Measurements from ENCODE around the gene MTURN.

The MTURN gene

GRCh38 chr7:30162622-30163124 is 27.9 kb downstream of the MTURN start:
- DNase-seq, result no peak

- DNase-seq, result peak; percentile 50
Measured at GRCh38 chr7:30163231-30163894, 28.6 kb downstream of the MTURN start.

DNA sequence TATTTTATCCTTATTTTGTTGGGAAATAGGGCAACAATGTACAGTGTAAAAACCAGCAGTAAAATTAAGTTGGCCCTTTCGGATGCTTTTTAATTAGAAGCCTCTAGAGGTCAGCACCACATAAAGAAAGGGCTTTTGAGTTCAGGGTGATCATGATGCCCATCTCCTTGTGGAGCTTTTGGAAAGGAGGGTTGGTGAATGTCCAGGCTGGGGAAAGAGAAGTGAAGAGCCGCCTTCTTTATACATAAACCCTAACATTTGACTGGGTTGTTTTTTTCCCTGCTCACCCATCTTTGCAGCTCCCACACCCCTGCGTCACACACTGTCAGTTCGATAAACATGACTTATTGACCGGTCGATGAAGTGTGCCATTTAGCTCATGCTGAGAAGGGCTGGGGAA is 29.8 kb downstream of the MTURN start:
- peak; percentile 47 for DNase-seq

GRCh38 chr7:30165590-30165989 is 30.8 kb downstream of the MTURN start:
- DNase-seq, result no peak

- no peak for DNase-seq
Measured at GRCh38 chr7:30166155-30166840, 31.5 kb downstream of the MTURN start.

DNA sequence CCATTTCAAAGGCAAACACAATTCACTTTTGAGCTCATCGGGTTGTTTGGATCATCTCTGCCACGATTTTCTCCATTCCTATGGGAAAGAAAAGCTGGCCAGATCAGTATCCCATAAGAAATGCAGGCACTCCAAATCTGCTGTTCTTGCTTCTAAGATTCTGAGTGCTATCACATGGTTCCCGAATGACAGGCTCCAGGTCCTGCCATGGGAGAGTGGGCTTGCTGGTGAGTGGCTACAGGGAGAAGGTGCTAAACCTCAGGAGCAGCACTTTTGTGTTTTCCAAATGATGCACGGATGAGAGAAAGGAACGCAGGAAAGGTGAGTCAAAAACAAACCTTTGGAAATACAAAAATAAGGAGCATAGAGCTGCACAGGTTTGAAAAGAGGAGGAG is 32.1 kb downstream of the MTURN start:
- DNase-seq, result no peak

- DNase-seq, result no peak
Measured at GRCh38 chr7:30167901-30168300, 33.1 kb downstream of the MTURN start.

DNA sequence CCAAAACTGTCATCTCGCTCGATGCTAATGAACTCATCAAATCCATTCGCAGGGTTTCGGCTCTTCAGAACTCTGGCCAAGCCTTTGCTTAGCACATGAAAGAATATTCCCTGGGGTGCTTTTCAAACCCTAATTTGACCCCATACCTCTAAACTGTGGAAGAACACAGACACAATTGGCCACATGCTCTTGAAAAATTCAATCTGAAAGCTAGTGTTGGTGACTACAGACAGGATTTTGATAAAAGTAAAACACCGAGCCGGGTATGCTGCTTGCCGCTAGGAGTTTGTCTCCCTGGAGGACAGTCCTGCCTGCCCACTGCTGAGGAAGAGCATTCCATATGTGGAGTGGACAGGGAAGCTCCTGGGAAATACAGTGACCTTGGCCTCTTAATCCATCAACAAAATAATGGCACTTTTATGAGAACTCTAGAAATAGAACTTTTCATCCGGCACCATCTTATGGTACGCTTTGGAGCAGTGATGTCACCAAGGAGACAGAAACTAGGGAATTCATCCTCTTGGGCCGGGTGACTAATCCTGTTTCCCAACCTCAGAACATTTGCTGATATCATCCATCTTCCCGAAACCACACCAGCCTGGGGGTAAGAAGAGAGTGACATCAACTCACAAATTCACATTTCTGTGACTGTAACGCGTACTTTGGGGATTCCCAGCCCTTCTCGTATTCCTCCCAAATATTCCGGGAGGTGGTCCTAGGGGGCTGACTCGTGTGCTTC is 34.2 kb downstream of the MTURN start:
- no peak for DNase-seq

DNA sequence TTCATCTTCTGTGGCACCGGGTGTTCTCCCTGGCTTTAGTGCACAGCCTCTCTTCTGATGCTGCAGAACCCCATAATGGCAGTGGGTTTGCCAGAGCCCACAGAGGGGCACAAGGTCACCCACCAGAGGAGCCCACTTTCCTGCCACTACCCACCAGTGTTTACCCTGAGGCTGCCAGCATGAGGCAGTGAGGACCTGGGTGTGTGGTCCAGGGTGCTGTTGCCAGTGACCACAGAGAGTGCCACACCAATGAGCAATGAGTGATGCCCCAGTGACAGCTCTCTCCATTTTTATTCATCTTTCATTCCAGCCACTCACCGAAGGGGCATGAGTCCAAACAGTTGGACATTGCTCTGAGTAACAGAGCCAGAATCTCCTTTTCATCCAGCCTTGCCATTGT is 34.8 kb downstream of the MTURN start:
- no peak for DNase-seq

DNA sequence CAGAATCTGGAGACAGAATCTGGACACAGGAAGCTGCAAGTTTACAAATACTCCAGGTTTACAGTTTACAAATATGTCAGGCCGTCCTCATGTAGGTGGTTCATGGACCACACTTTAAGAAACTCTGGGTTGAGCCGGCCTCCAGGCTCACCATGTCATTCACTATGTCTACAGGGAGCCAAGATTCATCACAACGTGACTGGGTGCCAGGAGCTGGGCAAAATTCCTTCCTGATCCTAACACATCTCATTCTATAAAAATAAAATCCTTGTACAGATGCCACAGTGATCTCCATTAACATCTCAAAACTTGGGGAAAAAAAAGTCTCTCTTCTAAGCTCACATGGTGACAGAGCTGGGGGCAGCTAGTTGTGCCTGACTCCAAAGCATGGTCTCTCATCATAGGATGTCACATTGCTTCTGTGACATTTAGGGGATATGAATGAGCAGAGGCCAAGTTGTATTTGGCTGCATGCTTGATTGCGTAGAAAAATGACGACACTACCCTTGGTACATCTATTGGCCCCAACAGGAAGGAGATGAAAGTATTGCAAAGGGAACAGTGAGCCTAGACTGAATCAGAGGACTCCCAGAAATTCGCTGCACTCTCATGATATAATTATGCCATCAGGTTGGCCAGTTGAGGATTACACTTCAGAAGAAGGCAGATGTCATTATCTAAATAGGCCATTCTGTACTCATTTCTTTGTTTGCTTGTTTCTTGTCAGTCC is 35.9 kb downstream of the MTURN start:
- DNase-seq, result no peak

DNA sequence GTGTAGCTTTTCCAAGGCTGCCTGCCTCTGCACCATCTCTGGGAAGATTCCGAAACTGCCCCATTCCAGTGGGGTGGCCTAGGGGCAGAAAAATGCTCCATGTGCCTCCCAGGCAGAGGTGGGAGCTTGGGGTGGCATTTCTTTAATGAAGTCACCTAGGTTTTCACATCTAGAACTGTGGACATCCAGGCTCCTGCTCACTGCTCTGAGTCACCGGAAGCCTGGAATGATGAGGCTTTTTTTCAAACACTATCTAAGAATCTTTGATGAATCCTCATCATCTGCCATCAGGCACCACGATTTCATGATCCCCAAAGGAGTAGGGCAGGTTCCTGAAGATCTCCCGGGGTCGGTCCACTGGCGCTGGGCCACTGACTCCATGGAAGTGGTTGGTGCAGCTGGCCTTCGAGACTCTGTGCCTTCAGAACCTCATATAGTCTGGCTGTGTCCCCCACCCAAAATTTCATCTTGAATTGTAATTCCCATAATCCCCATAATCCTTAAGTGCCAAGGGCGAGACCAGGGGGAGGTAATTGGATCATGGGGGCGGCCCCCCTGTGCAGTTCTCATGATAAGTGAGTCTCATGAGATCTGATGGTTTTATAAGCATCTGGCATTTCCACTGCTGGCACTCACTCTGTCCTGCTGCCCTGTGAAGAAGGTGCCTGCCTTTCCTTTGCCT is 37.1 kb downstream of the MTURN start:
- DNase-seq, result no peak

- DNase-seq, result no peak
Measured at GRCh38 chr7:30172451-30172850, 37.7 kb downstream of the MTURN start.

- DNase-seq, result no peak
Measured at GRCh38 chr7:30173058-30173897, 38.5 kb downstream of the MTURN start.

- no peak for DNase-seq
Measured at GRCh38 chr7:30175180-30175579, 40.4 kb downstream of the MTURN start.

DNA sequence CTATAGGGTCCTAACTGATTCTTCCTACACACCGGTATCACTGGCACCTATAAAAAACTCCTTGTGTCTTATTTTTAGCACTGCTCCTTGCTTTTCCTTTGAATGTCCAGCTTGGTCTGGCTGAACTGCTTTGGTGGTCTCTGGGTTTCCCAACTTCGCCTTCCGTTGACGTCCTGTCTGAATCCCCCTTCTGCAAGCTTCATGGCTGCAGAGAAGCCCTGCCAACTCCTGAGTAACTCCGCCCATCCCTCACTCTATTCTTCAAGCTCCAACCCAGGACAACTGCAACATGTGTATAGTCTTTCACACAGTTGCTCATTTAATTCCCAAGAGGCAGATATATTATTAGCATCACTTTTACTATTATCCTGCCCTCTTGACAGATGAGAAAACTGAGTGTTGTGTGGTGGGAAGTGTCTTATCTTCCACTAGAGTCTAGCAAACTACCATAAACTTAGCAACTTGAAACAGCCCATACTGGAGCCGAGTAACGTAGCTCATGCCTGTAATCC is 40.9 kb downstream of the MTURN start:
- no peak for DNase-seq

- DNase-seq, result no peak
Measured at GRCh38 chr7:30176463-30177109, 41.8 kb downstream of the MTURN start.

DNA sequence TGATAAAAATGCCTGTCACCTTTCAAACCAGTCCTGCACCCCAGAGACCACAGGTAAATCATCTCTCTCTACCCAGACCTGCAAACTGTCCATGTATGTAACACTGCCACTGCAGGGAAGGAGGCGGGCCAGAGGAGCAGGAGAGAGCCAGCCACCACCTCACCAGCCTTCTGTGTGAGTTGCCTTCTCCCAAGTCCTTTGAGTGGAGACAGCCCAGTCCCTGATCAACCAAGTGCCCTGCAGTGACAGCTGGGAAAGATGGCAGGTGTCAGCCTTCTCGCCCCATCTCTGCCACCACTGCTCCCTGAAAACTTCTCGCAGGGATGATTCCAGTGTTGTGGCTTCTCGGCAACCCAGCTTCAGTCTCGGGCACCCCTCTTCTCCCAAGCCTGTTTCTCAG is 42.4 kb downstream of the MTURN start:
- no peak for DNase-seq

DNA sequence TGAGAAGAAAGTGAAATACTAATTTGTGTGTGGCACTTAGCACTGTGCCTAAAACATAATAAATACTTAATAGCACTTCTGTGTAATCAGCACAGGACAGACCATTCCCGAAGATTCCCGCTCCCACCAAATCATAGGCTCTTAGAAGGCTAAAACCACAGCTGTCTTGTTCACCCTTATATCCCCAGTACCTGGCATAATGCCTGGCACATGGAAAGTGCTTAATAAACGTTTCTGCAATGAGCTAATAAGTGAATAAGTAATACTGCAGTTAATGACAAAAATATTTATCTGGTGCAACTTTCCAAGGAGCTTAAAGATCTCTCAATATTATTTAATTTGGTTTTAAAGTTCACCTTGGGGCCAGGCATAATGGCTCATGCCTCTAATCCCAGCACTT is 43.2 kb downstream of the MTURN start:
- no peak for DNase-seq

DNA sequence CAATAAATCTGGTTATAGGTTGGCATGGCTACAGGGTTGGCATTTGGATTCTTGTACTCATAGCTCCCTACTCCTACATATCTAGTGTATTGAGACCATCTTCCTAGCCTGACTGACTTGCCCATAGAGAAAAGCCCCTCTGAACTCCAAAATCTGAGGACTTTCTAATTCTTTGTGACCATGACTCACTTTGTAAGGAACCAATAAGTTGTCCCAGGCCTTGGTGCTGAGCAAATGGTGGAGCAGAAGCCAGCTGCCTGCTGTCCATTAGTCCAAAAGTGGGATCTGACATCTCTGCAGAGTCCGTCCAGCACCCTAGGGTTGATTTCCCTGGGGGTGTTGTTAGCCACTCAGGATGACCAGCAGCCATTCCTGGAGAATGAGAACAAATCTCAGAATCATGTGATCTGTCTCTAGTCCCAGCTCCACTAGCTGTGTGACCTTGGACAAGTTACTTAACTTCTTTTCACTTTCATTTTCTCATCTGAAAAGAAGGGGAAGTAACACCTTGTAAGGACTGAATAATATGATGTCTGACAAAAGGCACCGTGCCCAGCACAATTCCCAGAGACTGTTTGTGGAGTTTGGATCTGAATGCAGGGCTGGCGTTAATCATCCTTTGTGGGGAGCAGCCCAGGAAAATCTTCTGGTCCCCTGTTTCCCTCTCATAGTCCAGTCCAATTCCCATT is 44.1 kb downstream of the MTURN start:
- DNase-seq, result no peak

- no peak for DNase-seq
Measured at GRCh38 chr7:30180718-30181117, 45.9 kb downstream of the MTURN start.
